Measurements from ENCODE around the gene MRPL4.

The MRPL4 gene

DNA sequence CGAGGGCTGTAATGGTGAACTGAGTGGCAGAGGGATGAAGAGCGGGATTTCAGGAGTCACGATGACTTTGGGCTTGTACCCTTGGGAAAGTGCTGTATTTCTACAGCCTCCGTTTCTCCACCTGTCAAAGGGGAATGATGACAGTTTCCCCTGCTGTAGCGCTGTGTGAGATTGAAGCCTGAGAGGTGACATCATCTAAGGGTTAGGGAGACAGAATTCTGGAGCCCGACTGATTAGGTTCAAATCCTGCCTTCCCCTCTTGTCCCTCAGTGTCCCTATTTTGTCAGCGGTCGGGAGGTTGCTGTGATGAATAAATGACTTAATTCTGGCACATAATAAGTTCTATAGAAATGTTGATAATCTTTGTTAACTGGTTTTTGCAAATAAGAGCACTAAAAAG is 693 bp downstream of the MRPL4 start:
- H3K27ac ChIP-seq (ENCODE audit: low read depth, low read length, poor library complexity, severe bottlenecking) = peak overlapping the region; percentile 27
- H3K27me3 ChIP-seq (ENCODE audit: insufficient read depth, low read length) = no peaks in the 10 kb centered on the region
- TF ChIP-seq EZH2 (IDR thresholded peaks at IDR 0.05; ENCODE audit: borderline replicate concordance, low read length) (no peak), CTCF (IDR thresholded peaks at IDR 0.05; ENCODE audit: low read length) (no peak)
- peaks cover 41% of the 10 kb centered on the region for H3K36me3 ChIP-seq (ENCODE audit: insufficient read depth, low read length)
- H3K9me3 ChIP-seq (ENCODE audit: low read length) = no peaks in the 10 kb centered on the region
- no peaks in the 10 kb centered on the region for H3F3A ChIP-seq (ENCODE audit: insufficient read depth, low read length)
- H3K9ac ChIP-seq (ENCODE audit: low read length) = peak overlapping the region; percentile 92
- peak overlapping the region; percentile 100 for H3K4me2 ChIP-seq (ENCODE audit: low read length)
- peak overlapping the region; percentile 94 for H3K4me3 ChIP-seq (ENCODE audit: low read depth, low read length, poor library complexity, severe bottlenecking)
- no peaks in the 10 kb centered on the region for H3K9me2 ChIP-seq (ENCODE audit: low read depth, low read length)
- peaks cover 32% of the 10 kb centered on the region for H3K4me1 ChIP-seq (ENCODE audit: insufficient read depth, low read length, severe bottlenecking)
- H3K79me2 ChIP-seq (ENCODE audit: insufficient read depth, low read length) = peaks cover 8% of the 10 kb centered on the region
- no peak overlapping the region for H2AFZ ChIP-seq (ENCODE audit: low read length)
- H4K20me1 ChIP-seq (ENCODE audit: insufficient read depth, low read length) = no peaks in the 10 kb centered on the region

DNA sequence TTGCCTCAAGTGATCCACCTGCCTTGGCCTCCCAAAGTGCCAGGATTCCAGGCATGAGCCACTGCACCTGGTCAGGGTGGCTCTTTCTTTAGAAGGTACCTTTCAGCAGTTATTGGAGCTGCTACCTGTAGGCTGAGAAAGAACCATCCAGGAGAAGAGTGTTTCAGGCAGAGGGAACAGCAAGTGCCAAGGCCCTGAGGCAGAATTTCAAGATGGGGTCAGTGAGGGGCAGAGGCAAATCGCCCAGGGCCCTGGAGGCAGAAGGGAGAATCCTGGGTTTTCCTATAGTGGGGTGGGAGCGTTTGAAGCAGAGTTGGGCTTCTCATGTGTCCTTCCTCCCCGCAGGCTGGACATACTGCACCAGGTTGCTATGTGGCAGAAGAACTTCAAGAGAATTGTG is 2.2 kb downstream of the MRPL4 start:
- H3K79me2 ChIP-seq (ENCODE audit: insufficient read depth, low read length) = peaks cover 8% of the 10 kb centered on the region
- no peak overlapping the region for H2AFZ ChIP-seq (ENCODE audit: low read length)
- no peaks in the 10 kb centered on the region for H3K9me2 ChIP-seq (ENCODE audit: low read depth, low read length)
- no peak overlapping the region for H3K4me2 ChIP-seq (ENCODE audit: low read length)
- TF ChIP-seq EZH2 (IDR thresholded peaks at IDR 0.05; ENCODE audit: borderline replicate concordance, low read length) (no peak), CTCF (IDR thresholded peaks at IDR 0.05; ENCODE audit: low read length) (no peak)
- H3K27me3 ChIP-seq (ENCODE audit: insufficient read depth, low read length) = no peaks in the 10 kb centered on the region
- H3K9ac ChIP-seq (ENCODE audit: low read length) = no peak overlapping the region
- no peaks in the 10 kb centered on the region for H3K9me3 ChIP-seq (ENCODE audit: low read length)
- H3K36me3 ChIP-seq (ENCODE audit: insufficient read depth, low read length) = peaks cover 52% of the 10 kb centered on the region
- peaks cover 20% of the 10 kb centered on the region for H3K4me1 ChIP-seq (ENCODE audit: insufficient read depth, low read length, severe bottlenecking)
- no peaks in the 10 kb centered on the region for H4K20me1 ChIP-seq (ENCODE audit: insufficient read depth, low read length)
- no peak overlapping the region for H3K27ac ChIP-seq (ENCODE audit: low read depth, low read length, poor library complexity, severe bottlenecking)
- H3F3A ChIP-seq (ENCODE audit: insufficient read depth, low read length) = no peaks in the 10 kb centered on the region
- no peak overlapping the region for H3K4me3 ChIP-seq (ENCODE audit: low read depth, low read length, poor library complexity, severe bottlenecking)

DNA sequence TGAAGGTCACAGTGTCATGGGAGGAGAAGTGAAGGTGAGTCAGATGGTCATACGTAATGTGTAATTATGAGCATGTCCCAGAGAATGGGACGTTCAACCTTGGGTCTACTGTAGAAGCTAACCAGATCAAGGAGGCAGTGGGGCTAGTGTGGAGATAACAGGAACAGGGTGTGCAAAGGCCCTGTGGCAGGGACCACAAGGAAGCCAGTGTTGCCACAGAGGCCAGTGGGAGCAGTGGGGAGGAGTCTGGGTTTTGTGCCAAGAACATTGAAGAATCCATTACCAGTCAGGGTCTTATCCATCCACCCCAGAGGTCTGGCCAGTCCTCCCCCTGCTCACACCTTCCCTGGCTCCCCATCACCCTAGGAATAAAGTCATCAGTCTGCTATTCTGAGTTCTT is 3.3 kb downstream of the MRPL4 start:
- Histone ChIP-seq H3K36me3 (ENCODE audit: insufficient read depth, low read length) (peaks cover 61% of the 10 kb centered on the region), H3K9ac (ENCODE audit: low read length) (no peak overlapping the region), H3K27ac (ENCODE audit: low read depth, low read length, poor library complexity, severe bottlenecking) (no peak overlapping the region), H3F3A (ENCODE audit: insufficient read depth, low read length) (no peaks in the 10 kb centered on the region), H3K79me2 (ENCODE audit: insufficient read depth, low read length) (peaks cover 8% of the 10 kb centered on the region), H3K27me3 (ENCODE audit: insufficient read depth, low read length) (no peaks in the 10 kb centered on the region), H3K4me1 (ENCODE audit: insufficient read depth, low read length, severe bottlenecking) (peaks cover 20% of the 10 kb centered on the region), H3K9me3 (ENCODE audit: low read length) (no peaks in the 10 kb centered on the region), H3K4me3 (ENCODE audit: low read depth, low read length, poor library complexity, severe bottlenecking) (no peak overlapping the region), H3K9me2 (ENCODE audit: low read depth, low read length) (no peaks in the 10 kb centered on the region), H2AFZ (ENCODE audit: low read length) (no peak overlapping the region), H4K20me1 (ENCODE audit: insufficient read depth, low read length) (no peaks in the 10 kb centered on the region), H3K4me2 (ENCODE audit: low read length) (no peak overlapping the region)
- TF ChIP-seq EZH2 (IDR thresholded peaks at IDR 0.05; ENCODE audit: borderline replicate concordance, low read length) (no peak), CTCF (IDR thresholded peaks at IDR 0.05; ENCODE audit: low read length) (no peak)

All from OCI-LY1 (cell line).